Gastrocnemius medialis (tissue), 4 donors: Measurements from ENCODE around the gene ARMC3.

ENCODE experiments used
- CTCF ChIP-seq, 5 experiments: fragments of 450-650 bp in 3 of 5; fragments of 200-600 bp in 2 of 5; sonication (generic) in 2 of 5; IDR thresholded peaks in 4 of 5; conservative IDR thresholded peaks in 1 of 5; 1 replicate in 4 of 5; 2 replicates in 1 of 5; pipeline ENCODE4 v1.5.1; 2016 to 2019; ENCODE audit warnings: antibody characterized with exemption in 5 of 5, mild to moderate bottlenecking in 3 of 5, moderate library complexity in 3 of 5
- POLR2A ChIP-seq, 2 donors: fragments of 450-650 bp; IDR thresholded peaks; one replicate each; pipeline ENCODE4 v1.6.1; 2017; ENCODE audit warnings: antibody characterized with exemption in 2 of 2, mild to moderate bottlenecking in 2 of 2, moderate library complexity in 2 of 2

- TF ChIP-seq CTCF (IDR thresholded peaks at IDR 0.05 in 4 of 5, conservative IDR thresholded peaks at IDR 0.05 in 1 of 5): no peak
- TF ChIP-seq POLR2A (IDR thresholded peaks at IDR 0.05): no peak
These were observed 109.7 kb downstream of the ARMC3 start for GRCh38 chr10:23037561-23037960.
